PC-9 (cell line): ENCODE measurements around the gene MTMR4.

Experiments used
- EZH2 ChIP-seq: fragments of 200-600 bp; sonication (generic); IDR thresholded peaks from 2 replicates; pipeline ENCODE4 v1.8.0; 2017; ENCODE audit warnings: antibody characterized with exemption, low read depth
- TF ChIP-seq, protein P1 (sequence below): fragments of 200-600 bp; sonication (generic); conservative IDR thresholded peaks from 2 replicates; pipeline ENCODE4 v1.6.1; 2017; ENCODE audit warnings: mixed run types, antibody characterized with exemption, mild to moderate bottlenecking, moderate library complexity

DNA sequence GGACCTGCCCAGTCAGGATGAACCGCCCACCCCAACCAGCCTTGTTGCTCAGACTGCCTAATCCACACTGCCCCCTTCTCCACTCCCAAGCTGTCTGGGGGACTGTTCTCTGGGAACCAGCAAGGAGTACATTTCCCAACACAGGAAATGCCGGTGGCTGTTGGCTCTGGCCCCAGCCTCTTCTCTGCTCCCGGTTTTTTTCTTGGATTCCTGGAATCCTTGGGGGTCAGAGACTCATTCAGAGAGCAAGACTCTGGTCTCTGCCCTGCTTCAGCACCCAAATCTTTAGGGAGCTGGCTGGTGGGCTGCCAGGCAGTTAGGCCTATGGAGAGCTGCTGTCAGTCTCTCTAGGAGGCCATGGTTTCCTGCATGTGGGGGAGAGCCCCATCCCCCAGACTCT, 10.8 kb upstream of the MTMR4 start:
- TF ChIP-seq, protein P1, sequence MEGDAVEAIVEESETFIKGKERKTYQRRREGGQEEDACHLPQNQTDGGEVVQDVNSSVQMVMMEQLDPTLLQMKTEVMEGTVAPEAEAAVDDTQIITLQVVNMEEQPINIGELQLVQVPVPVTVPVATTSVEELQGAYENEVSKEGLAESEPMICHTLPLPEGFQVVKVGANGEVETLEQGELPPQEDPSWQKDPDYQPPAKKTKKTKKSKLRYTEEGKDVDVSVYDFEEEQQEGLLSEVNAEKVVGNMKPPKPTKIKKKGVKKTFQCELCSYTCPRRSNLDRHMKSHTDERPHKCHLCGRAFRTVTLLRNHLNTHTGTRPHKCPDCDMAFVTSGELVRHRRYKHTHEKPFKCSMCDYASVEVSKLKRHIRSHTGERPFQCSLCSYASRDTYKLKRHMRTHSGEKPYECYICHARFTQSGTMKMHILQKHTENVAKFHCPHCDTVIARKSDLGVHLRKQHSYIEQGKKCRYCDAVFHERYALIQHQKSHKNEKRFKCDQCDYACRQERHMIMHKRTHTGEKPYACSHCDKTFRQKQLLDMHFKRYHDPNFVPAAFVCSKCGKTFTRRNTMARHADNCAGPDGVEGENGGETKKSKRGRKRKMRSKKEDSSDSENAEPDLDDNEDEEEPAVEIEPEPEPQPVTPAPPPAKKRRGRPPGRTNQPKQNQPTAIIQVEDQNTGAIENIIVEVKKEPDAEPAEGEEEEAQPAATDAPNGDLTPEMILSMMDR: no peak
- no peak for TF ChIP-seq EZH2
